HepG2 (cell line): Measurements from ENCODE around the gene HHIPL1.

Experiments
- ATF2 ChIP-seq: sonication (generic); formaldehyde crosslinking; IDR thresholded peaks from 2 replicates; pipeline ENCODE4 v1.4.0; 2020; ENCODE audit warnings: missing genetic modification reagents
- PAX8 ChIP-seq: sonication (generic); formaldehyde crosslinking; IDR thresholded peaks from 2 replicates; pipeline ENCODE4 v1.8.0; 2022; ENCODE audit warnings: mild to moderate bottlenecking, missing genetic modification reagents, borderline replicate concordance
- SIN3A ChIP-seq: IDR thresholded peaks from 2 replicates; pipeline ENCODE4 v1.6.1; 2011; ENCODE audit warnings: low read depth, mild to moderate bottlenecking, control low read depth, low read length, borderline replicate concordance

DNA sequence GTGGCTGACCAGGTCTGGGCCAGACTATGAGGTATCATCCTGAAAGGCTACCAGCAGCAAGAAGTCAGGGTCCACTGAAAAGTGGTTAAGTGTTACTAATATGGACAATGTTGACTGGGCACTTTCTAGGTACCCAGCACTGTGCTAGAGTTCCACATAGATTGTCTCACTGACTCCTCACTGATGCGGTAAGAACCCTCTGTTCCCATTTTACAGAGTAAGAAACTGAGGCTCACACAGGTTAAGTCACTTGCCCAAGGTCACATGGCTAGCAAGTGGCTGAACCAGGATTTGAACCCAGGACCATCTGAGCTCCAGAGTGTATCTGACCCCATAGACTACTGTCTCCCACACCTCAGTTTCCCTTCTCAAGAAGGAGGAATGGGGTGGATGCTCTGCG is 36.3 kb upstream of the HHIPL1 start:
- TF ChIP-seq ATF2, result no peak
- no peak for TF ChIP-seq PAX8 (CRISPR knock-in tag)
- no peak for TF ChIP-seq SIN3A
